ENCODE results near the gene KCNK10.

KCNK10 gene

DNA sequence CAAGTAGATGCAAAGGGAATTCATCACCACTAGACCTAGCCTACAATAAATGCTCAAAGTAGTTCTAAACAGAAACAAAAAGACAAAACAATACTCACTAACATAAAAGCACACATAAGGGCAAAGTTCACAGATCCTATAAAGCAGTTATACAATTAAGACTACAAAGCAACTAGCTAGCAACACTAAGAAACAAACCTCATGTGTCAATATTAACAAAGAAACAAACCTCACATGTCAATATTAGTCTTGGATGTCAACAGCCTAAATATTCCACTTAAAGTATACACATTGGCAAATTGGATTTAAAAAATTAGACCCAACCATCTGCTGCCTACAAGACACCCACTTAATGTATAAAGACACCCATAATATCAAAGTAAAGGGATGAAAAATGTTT, 152.7 kb downstream of the KCNK10 start:
- no peak for DNase-seq

GRCh38 chr14:88168498-88169165, 154.4 kb downstream of the KCNK10 start:
- DNase-seq, result no peak

DNA sequence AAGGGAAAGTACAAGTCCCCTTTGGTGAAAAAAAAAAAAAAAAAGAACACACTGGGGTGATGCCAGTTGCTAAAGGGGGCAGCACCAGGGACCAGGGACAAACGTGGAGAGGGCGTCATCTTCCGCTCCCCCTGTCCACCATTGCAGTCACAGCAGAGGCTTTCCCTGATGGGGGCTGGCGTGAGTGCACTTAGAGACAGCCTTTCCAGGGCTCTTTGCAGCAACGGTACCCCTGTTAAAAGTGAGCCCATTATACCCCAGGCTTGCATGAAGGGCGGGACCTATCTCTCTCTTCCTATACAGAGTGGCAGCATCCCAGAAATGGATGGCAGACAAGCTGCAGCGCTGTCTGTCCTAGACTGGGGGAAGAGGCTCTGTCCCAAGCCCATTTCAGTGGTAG, 155.0 kb downstream of the KCNK10 start:
- no peak for DNase-seq

DNA sequence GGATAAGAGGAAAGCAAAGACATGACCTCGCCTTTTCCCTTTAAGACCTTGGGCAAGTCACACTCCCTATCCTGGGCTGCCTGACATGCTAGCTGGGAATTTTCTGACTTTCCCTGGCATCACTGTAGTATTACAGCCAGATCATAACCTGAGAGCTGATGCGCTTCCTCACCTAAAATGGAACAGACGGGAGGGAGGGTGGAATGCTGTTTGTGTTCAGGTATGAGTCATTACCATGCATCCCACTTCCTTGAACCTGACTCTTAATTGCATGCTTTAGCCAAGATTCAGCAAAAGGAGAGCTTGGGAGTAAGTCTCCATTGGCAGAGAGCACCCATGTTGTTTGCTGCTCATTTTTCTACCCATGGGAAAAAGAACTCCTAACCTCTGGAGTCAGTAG, 156.5 kb downstream of the KCNK10 start:
- DNase-seq, result no peak

DNA sequence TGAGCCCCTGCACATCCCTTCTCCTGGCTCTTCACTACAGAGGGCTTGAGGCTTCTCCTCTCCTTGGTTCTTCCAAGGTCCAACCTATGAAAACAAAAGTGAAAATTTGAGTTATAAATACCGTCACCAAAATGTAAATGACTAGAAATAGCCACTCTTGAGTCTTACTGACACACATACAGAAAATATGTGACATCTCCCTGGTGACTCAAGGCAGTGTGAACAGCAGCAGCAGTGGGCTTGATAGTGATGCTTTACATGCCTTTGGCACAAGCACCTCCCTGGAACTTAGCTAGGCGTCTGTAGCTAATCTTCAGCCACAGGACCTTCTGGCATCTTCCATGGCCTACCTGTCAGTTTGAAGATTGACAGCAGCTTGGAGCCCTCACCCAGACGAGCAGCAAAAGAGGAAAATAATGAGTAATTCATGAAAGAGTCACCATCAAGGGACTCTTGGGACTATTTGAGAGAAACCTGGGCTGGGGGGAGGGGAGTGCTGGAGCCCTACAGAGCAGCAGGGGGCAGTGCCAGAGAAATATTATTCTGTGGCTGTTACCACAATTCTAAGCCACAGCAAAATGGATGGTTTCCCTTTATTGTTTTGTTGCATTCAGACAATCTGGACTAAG, 158.0 kb downstream of the KCNK10 start:
- DNase-seq, result no peak

DNA sequence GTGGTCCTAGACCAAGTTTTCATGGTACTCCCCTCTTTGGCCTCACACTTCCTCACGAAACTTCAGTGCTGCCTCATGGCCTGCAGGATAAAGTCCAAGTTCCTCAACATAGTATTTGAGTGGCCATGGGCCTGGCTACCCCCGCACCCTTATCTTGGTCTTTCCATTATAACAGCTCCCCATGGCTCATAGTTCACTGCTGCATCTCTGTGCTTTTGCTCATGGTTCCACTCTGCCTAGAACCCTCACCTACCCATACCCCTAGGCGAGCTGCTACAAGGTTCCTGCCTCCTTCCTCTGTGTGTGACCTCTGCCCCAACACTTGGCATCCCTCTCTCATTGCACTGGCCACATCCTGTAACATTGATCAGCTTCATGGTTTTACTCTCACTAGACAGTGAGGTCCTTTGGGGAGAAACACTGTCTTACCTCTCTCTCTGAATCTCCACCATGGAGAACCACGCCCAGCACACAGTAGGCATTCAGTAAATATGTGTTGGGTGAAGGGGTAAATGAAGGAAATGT, 159.3 kb downstream of the KCNK10 start:
- DNase-seq, result no peak

- DNase-seq, result no peak
Measured at GRCh38 chr14:88156127-88156526, 166.9 kb downstream of the KCNK10 start.

DNA sequence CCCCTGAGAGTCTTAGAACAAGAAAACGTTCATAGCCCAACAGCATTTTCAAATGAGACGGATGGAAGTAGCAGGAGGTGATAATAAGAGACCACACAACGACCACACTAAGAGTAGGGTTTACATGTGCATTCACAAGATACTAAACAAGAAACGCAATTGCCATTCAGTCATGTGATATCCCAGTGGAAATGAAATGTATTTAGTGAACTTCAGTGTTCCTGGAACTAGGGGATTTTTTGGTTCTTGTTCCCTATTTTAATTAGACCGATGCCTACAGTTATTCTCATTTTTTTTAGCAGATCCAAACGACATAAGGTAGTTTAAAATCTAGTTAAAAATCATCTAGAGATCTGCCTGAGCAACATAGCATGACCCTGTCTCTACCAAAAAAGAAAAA, 168.1 kb downstream of the KCNK10 start:
- no peak for DNase-seq

DNA sequence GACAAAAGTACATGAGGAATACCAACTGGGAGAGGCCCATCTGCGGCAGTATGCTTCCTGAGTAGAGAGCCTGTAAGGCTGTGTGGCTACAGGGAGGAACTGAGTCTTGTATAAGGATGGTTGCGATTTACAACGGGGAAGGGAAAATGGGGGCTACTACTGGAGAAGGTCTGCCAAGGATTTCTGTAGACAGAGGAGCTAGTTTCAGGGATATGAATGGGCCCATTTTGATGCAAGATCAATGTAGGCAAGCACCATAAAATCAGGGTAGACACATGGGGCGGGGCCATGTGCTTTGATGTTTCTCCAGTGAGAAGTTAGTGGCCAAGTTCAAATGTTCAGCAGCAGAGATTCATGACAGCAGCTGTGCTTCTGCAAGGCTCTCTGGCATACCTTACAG, 168.7 kb downstream of the KCNK10 start:
- no peak for DNase-seq

DNA sequence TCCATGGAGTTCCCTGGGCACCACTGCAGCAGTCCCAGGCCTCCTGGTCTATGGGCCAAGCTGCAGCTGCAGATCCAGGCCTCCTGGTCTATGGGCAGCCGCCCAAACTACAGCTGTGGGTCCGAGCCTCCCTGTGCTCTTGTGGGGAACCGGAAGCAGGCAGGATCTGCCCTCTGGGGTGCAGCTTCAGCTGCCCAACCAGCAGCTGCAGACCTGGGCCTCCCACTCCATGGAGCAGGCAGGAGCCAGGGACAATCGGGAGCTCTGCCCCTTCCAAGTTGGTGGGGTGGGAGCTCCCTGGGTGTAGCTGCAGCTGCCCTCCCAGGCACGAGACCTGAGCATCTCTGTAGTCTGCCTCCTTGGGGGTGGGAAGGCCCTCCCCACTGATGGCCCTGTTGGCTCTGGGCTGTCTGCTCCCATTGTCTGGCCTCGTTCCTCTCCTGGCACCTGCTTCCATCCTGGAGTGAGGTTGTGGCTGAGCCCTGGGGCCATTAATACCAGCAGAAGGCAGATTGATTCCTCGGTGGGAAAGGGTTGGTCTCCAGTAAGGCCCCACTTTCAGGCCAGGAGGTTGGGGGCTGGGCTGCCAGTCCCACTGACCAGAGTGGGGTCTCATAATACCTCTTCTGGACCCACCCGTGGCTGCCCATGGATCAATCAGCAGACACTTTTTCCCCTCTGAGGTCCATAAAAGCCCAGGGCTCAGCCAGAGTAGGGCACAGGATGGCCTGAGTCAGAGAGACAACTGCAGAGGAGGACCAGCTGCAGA, 176.0 kb downstream of the KCNK10 start:
- DNase-seq, result no peak

- no peak for DNase-seq
Measured at GRCh38 chr14:88143810-88144209, 179.3 kb downstream of the KCNK10 start.

DNA sequence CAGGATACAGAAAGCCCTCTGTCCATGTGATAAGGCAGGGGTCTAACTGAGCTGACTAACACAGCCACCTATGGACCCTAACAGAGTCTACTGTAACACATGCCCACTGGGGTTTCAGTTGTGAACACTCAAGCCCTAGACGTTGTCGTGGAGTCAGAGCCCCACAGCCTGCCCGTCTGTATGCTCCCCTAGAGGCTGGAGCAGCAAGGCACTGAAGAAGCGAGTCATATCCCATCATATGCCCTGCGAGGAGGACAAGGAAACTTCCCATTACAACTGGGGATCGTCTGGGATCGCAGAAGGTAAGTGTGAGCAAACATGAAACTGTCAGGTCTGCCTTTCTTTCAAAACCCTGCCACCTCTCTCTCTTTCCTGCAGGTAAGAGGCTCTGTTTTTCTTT, 180.1 kb downstream of the KCNK10 start:
- DNase-seq, result no peak

- no peak for DNase-seq
Measured at GRCh38 chr14:88140874-88141273, 182.2 kb downstream of the KCNK10 start.

DNA sequence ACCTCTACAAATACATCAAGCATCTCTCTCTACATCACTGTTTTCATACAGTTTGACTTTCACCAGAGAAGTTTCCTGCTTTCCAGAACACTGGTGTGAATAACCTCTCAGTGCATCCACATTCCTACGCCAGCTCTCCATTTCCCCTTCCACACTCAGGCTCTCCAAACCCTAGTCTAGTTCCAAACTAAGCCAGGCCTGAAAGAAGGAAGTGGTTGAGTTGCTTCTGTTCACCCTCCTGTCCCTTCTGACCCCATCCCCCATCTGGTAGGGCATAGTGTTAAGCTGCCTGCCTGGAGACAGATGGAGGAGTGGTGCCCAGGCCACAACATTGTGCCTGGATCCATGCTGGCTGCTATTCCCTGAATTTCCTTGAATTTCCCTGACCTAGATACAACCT, 185.7 kb downstream of the KCNK10 start:
- DNase-seq, result no peak
